Stimulated activated CD8-positive, alpha-beta memory T cell treated with anti-CD3 and anti-CD28 coated beads, Interleukin-7, amount 100 ng/mL, for 4 hours (primary cell): ENCODE measurements around the gene SLC7A4.
"Not testable (repeated sequence)": the region's sequence is repeated elsewhere in the genome, so short reads cannot be mapped to it uniquely, and the experiment has no call there.

Experiments
- DNase-seq, 2 donors: peaks; one replicate each; pipeline ENCODE4 v3.0.0-alpha.2; 2020; ENCODE audit warnings: low read depth in 2 of 2

The SLC7A4 gene

GRCh38 chr22:21041937-21042336, 9.6 kb upstream of the SLC7A4 start:
- DNase-seq, result no peak

- not testable (repeated sequence) for DNase-seq
Measured at GRCh38 chr22:21039158-21039557, 6.8 kb upstream of the SLC7A4 start.

GRCh38 chr22:21038405-21038804, 6.0 kb upstream of the SLC7A4 start:
- DNase-seq, result no peak

- no peak for DNase-seq
Measured at GRCh38 chr22:21034989-21035388, 2.6 kb upstream of the SLC7A4 start.

GRCh38 chr22:21033895-21034294, 1.5 kb upstream of the SLC7A4 start:
- DNase-seq, result no peak

GRCh38 chr22:21032868-21033688, 717 bp upstream of the SLC7A4 start:
- DNase-seq, result no peak

GRCh38 chr22:21031545-21032036, 770 bp downstream of the SLC7A4 start:
- no peak for DNase-seq

GRCh38 chr22:21030621-21031544, 1.5 kb downstream of the SLC7A4 start:
- no peak for DNase-seq

- no peak for DNase-seq
Measured at GRCh38 chr22:21030032-21030431, 2.3 kb downstream of the SLC7A4 start.

- DNase-seq, result no peak
Measured at GRCh38 chr22:21029486-21030025, 2.8 kb downstream of the SLC7A4 start.

GRCh38 chr22:21028277-21029251, 3.8 kb downstream of the SLC7A4 start:
- no peak for DNase-seq

GRCh38 chr22:21026783-21027692, 5.3 kb downstream of the SLC7A4 start:
- no peak for DNase-seq

GRCh38 chr22:21025763-21026755, 6.3 kb downstream of the SLC7A4 start:
- DNase-seq, result no peak

- DNase-seq, result peak in 1 of 2 donors; percentile 20
Measured at GRCh38 chr22:21025266-21025665, 7.1 kb downstream of the SLC7A4 start.

- DNase-seq, result no peak
Measured at GRCh38 chr22:21022955-21023614, 9.3 kb downstream of the SLC7A4 start.

- DNase-seq, result no peak
Measured at GRCh38 chr22:21022507-21022906, 9.9 kb downstream of the SLC7A4 start.

GRCh38 chr22:21020802-21021429, 11.4 kb downstream of the SLC7A4 start:
- DNase-seq, result no peak

GRCh38 chr22:21018314-21018713, 14.0 kb downstream of the SLC7A4 start:
- no peak for DNase-seq
